Naive thymus-derived CD4-positive, alpha-beta T cell (primary cell): ENCODE results near the gene XPNPEP3. TPM values are rescaled to one million over a fixed set of nuclear protein-coding genes. Genes with fewer than 3 reads are reported as not detected.

Experiments used
- ATAC-seq: fragments of 150-1000 bp; cut with Tn5 transposase; 2 replicates; pipeline ENCODE4 v1.10.0; 2021; ENCODE audit warnings: mild to moderate bottlenecking, moderate library complexity
- CTCF ChIA-PET: fragments of 350-600 bp; sonication (Branson Sonifier 250); formaldehyde crosslinking; loops from one replicate; lab custom pipeline; 2021; ENCODE audit warnings: antibody characterized with exemption; lab: Charles Lee
- POLR2A ChIA-PET: fragments of 350-600 bp; sonication (Branson Sonifier 250); formaldehyde crosslinking; loops from one replicate; lab custom pipeline; 2021; ENCODE audit warnings: antibody characterized with exemption, inconsistent platforms; lab: Charles Lee
- DNase-seq, 9 donors: peaks; one replicate each; pipeline versions ENCODE4 v3.0.0 to v3.0.0-alpha.2; 2020 to 2022; ENCODE audit warnings: mixed read lengths in 1 of 9
- H3K27ac ChIP-seq: one replicate; pipeline ENCODE4 v1.7.0; 2013; ENCODE audit warnings: mild to moderate bottlenecking, low read depth, low read length, moderate library complexity
- H3K27me3 ChIP-seq, 2 donors: one replicate each; pipeline ENCODE4 v1.7.0; 2013; ENCODE audit warnings: low read length in 2 of 2, mild to moderate bottlenecking in 2 of 2, moderate library complexity in 2 of 2; ENCODE audit not compliant: control insufficient read depth in 2 of 2, insufficient read depth in 2 of 2
- H3K36me3 ChIP-seq, 3 experiments: 1 replicate in 2 of 3; 2 replicates in 1 of 3; pipeline ENCODE4 v1.7.0; 2013; ENCODE audit warnings: low read length in 3 of 3, mild to moderate bottlenecking in 3 of 3, moderate library complexity in 1 of 3; ENCODE audit not compliant: insufficient read depth in 3 of 3, control insufficient read depth in 2 of 3
- H3K4me1 ChIP-seq, 2 donors: one replicate each; pipeline ENCODE4 v1.7.0; 2013; ENCODE audit warnings: low read length in 2 of 2, mild to moderate bottlenecking in 2 of 2, moderate library complexity in 1 of 2; ENCODE audit not compliant: control insufficient read depth in 2 of 2, insufficient read depth in 2 of 2
- H3K4me3 ChIP-seq: 2 replicates; pipeline ENCODE4 v1.7.0; 2013; ENCODE audit warnings: mild to moderate bottlenecking, low read length
- H3K9me3 ChIP-seq, 3 experiments: 1 replicate in 2 of 3; 2 replicates in 1 of 3; pipeline ENCODE4 v1.7.0; 2013; ENCODE audit warnings: low read length in 3 of 3; ENCODE audit not compliant: control insufficient read depth in 2 of 3
- H3K27ac Mint-ChIP-seq, 9 donors: one replicate each; pipeline ENCODE4 v1.8.0; 2020 to 2022; ENCODE audit warnings: mixed read lengths in 9 of 9, mild to moderate bottlenecking in 8 of 9, moderate library complexity in 5 of 9, inconsistent platforms in 2 of 9
- H3K27me3 Mint-ChIP-seq, 5 donors: one replicate each; pipeline ENCODE4 v1.8.0; 2021 to 2022; ENCODE audit warnings: mixed read lengths in 5 of 5, mild to moderate bottlenecking in 1 of 5
- H3K36me3 Mint-ChIP-seq, 5 donors: one replicate each; pipeline ENCODE4 v1.8.0; 2020 to 2022; ENCODE audit warnings: mixed read lengths in 5 of 5, mild to moderate bottlenecking in 3 of 5, inconsistent platforms in 1 of 5
- H3K4me1 Mint-ChIP-seq, 7 donors: one replicate each; pipeline ENCODE4 v1.8.0; 2020 to 2022; ENCODE audit warnings: mixed read lengths in 7 of 7, mild to moderate bottlenecking in 3 of 7, inconsistent platforms in 1 of 7
- H3K4me3 Mint-ChIP-seq, 10 donors: one replicate each; pipeline ENCODE4 v1.8.0; 2020 to 2022; ENCODE audit warnings: mild to moderate bottlenecking in 10 of 10, mixed read lengths in 10 of 10, moderate library complexity in 6 of 10, inconsistent platforms in 2 of 10
- H3K9me3 Mint-ChIP-seq, 11 donors: one replicate each; pipeline ENCODE4 v1.8.0; 2020 to 2022; ENCODE audit warnings: mixed read lengths in 11 of 11, mild to moderate bottlenecking in 4 of 11, inconsistent platforms in 1 of 11, moderate library complexity in 1 of 11
- intact Hi-C, 2 donors: fragments of 100-400 bp; cut with micrococcal nuclease; formaldehyde crosslinking; loops; one replicate each; pipeline ENCODE4 v1.15.1; 2023
- polyA plus RNA-seq, 2 donors: library from polyadenylated mRNA; unstranded; fragments of 300-500 nt; fragmentation: Illumina TruSeq; gene quantifications; one replicate each; pipeline ENCODE4 v1.2.3, GENCODE V29; 2021
- total RNA-seq, 6 experiments: library from RNA in 5 of 6; stranded (reverse) in 5 of 6; gene quantifications; 1 replicate in 5 of 6; 2 replicates in 1 of 6; pipeline ENCODE4 v1.2.3 and lab custom pipeline; 2021 to 2026

Gene XPNPEP3
- total RNA-seq (10 to 100 TPM; 14.4 to 21.8 (median 19.0) TPM), polyA plus RNA-seq (10 to 100 TPM; 16.2 to 17.8 TPM), total RNA-seq (lab: John Stamatoyannopoulos, UW) (25.0 reads per million, percentile 55 among the genes with 10 or more reads in this experiment)

- ChIA-PET CTCF (interaction anchor here (0.6 to 2.0 kb wide), 4 partner anchors 38 to 232 kb away, joined by 3 to 10 read pairs (median 4); partner anchors contain the start of gene SLC25A17), POLR2A (interaction anchor here (0.6 to 2.0 kb wide), 16 partner anchors 11 to 812 kb away, joined by 3 to 9 read pairs (median 3); partner anchors contain the start of genes ACO2, EP300, PHF5A and RANGAP1)
- Mint-ChIP-seq H3K4me3 (peak within 1 kb of the TSS; percentile 94 to 100 (median 98)), H3K9me3 (peaks cover 0 to 2% (median 0%) of the 10 kb centered on the region in 11 donors), H3K27me3 (peaks cover 0 to 2% (median 0%) of the 10 kb centered on the region in 5 donors), H3K4me1 (peaks cover 25 to 72% (median 64%) of the 10 kb centered on the region in 7 donors), H3K36me3 (peaks cover 0 to 7% (median 3%) of the 10 kb centered on the region in 5 donors), H3K27ac (peak within 1 kb of the TSS; percentile 98 to 100 (median 100))
- Histone ChIP-seq H3K9me3 (no peaks in the 10 kb centered on the region), H3K4me1 (peaks cover 24 to 39% of the 10 kb centered on the region in 2 donors), H3K36me3 (peaks cover 1 to 8% (median 4%) of the 10 kb centered on the region in 3 experiments), H3K27ac (peak within 1 kb of the TSS; percentile 97), H3K27me3 (no peaks in the 10 kb centered on the region), H3K4me3 (peak within 1 kb of the TSS; percentile 83)
- peak; percentile 96 to 98 (median 97) for DNase-seq
- intact Hi-C loops: loop anchor here (1.0 to 5.0 kb wide), 16 partner anchors 37 to 814 kb away; partner anchors contain the start of genes MRTFA (in 2 of the 2), RANGAP1 (in 2 of the 2), RBX1 (in 2 of the 2) and SLC25A17 (in 2 of the 2)
- ATAC-seq: peak; percentile 94
Observed at GRCh38 chr22:40856513-40857308, at the start of gene XPNPEP3, which contains the start of gene ST13. XPNPEP3 (plus strand) TSS chr22:40857148; CDS start chr22:40857182, 34 bp downstream. ST13 (minus strand) TSS chr22:40856639; CDS start chr22:40856540, 99 bp downstream.

- H3K27ac Mint-ChIP-seq: peak overlapping the region in 1 of 9 donors; percentile 2
- DNase-seq (no peak), ATAC-seq (no peak)
- H3K4me1 Mint-ChIP-seq: peaks cover 8 to 36% (median 20%) of the 10 kb centered on the region in 7 donors
- H3K36me3 Mint-ChIP-seq: peaks cover 2 to 22% (median 11%) of the 10 kb centered on the region in 5 donors
- Histone ChIP-seq H3K27me3 (no peaks in the 10 kb centered on the region), H3K9me3 (no peaks in the 10 kb centered on the region), H3K4me3 (no peak overlapping the region), H3K27ac (no peak overlapping the region), H3K36me3 (peaks cover 0 to 7% (median 0%) of the 10 kb centered on the region in 3 experiments), H3K4me1 (no peaks in the 10 kb centered on the region)
- POLR2A ChIA-PET: no interaction called here
- intact Hi-C loops: no loop called here
- H3K4me3 Mint-ChIP-seq: no peak overlapping the region
- H3K9me3 Mint-ChIP-seq: peaks cover 0 to 2% (median 0%) of the 10 kb centered on the region in 11 donors
- H3K27me3 Mint-ChIP-seq: no peaks in the 10 kb centered on the region
- CTCF ChIA-PET: interaction anchor here (0.5 to 0.7 kb wide), 3 partner anchors 24 to 1968 kb away, joined by 3 to 6 read pairs (median 4); no protein-coding TSS in a partner anchor
Observed at GRCh38 chr22:40808018-40808841, 48.7 kb upstream of the XPNPEP3 start.

GRCh38 chr22:40813912-40814315 is 43.0 kb upstream of the XPNPEP3 start:
- POLR2A ChIA-PET: no interaction called here
- intact Hi-C loops: no loop called here

GRCh38 chr22:40817737-40818136 is 39.2 kb upstream of the XPNPEP3 start:
- CTCF ChIA-PET: interaction anchor here (0.6 to 2.2 kb wide), 4 partner anchors 20 to 135 kb away, joined by 3 to 10 read pairs (median 4); partner anchors contain the start of genes ST13 and XPNPEP3
- Mint-ChIP-seq H3K4me1 (peaks cover 22 to 45% (median 40%) of the 10 kb centered on the region in 7 donors), H3K36me3 (peaks cover 0 to 15% (median 7%) of the 10 kb centered on the region in 5 donors), H3K9me3 (no peaks in the 10 kb centered on the region), H3K27me3 (no peaks in the 10 kb centered on the region), H3K27ac (peak overlapping the region in 8 of 9 donors; percentile 57 to 96 (median 82)), H3K4me3 (peak overlapping the region; percentile 79 to 99 (median 93))
- Histone ChIP-seq H3K9me3 (no peaks in the 10 kb centered on the region), H3K27me3 (no peaks in the 10 kb centered on the region), H3K4me1 (peaks cover 9 to 26% of the 10 kb centered on the region in 2 donors), H3K4me3 (peak overlapping the region; percentile 100), H3K36me3 (peaks cover 0 to 4% (median 0%) of the 10 kb centered on the region in 3 experiments), H3K27ac (no peak overlapping the region)
- ATAC-seq (no peak), DNase-seq (no peak)
- intact Hi-C loops: loop anchor here in 1 of 2 donors (2.0 to 5.0 kb wide), 4 partner anchors 50 to 447 kb away; partner anchors contain the start of genes EP300 and SGSM3
- POLR2A ChIA-PET: no interaction called here

More at GRCh38 chr22:40813912-40814315, 43.0 kb upstream of the XPNPEP3 start:
- no peaks in the 10 kb centered on the region for H3K27me3 ChIP-seq
- peaks cover 28 to 51% (median 46%) of the 10 kb centered on the region in 7 donors for H3K4me1 Mint-ChIP-seq
- CTCF ChIA-PET: interaction anchor here (1.4 kb wide), 1 partner anchor 16 kb away, joined by 5 read pairs; no protein-coding TSS in a partner anchor
- no peak overlapping the region for H3K4me3 ChIP-seq
- no peak overlapping the region for H3K27ac Mint-ChIP-seq
- H3K36me3 Mint-ChIP-seq: peaks cover 0 to 19% (median 11%) of the 10 kb centered on the region in 5 donors
- no peak overlapping the region for H3K27ac ChIP-seq
- peaks cover 0 to 2% (median 0%) of the 10 kb centered on the region in 11 donors for H3K9me3 Mint-ChIP-seq
- no peaks in the 10 kb centered on the region for H3K27me3 Mint-ChIP-seq
- ATAC-seq (no peak), DNase-seq (no peak)
- no peaks in the 10 kb centered on the region for H3K9me3 ChIP-seq
- peaks cover 9 to 18% of the 10 kb centered on the region in 2 donors for H3K4me1 ChIP-seq
- H3K36me3 ChIP-seq: peaks cover 0 to 6% (median 0%) of the 10 kb centered on the region in 3 experiments
- no peak overlapping the region for H3K4me3 Mint-ChIP-seq

- ATAC-seq (no peak), DNase-seq (peak in 6 of 9 donors; percentile 4 to 30 (median 20))
- peaks cover 0 to 15% (median 7%) of the 10 kb centered on the region in 5 donors for H3K36me3 Mint-ChIP-seq
- H3K4me3 ChIP-seq: peak overlapping the region; percentile 100
- no peaks in the 10 kb centered on the region for H3K27me3 Mint-ChIP-seq
- H3K4me1 ChIP-seq: peaks cover 9 to 26% of the 10 kb centered on the region in 2 donors
- peak overlapping the region; percentile 86 for H3K27ac ChIP-seq
- POLR2A ChIA-PET: interaction anchor here (0.6 kb wide), 1 partner anchor 15 kb away, joined by 4 read pairs; no protein-coding TSS in a partner anchor
- H3K4me1 Mint-ChIP-seq: peaks cover 22 to 45% (median 40%) of the 10 kb centered on the region in 7 donors
- H3K27me3 ChIP-seq: no peaks in the 10 kb centered on the region
- H3K27ac Mint-ChIP-seq: peak overlapping the region; percentile 57 to 96 (median 88)
- no peaks in the 10 kb centered on the region for H3K9me3 ChIP-seq
- CTCF ChIA-PET: interaction anchor here (0.5 to 2.2 kb wide), 5 partner anchors 19 to 186 kb away, joined by 3 to 10 read pairs (median 4); partner anchors contain the start of genes ST13 and XPNPEP3
- H3K36me3 ChIP-seq: peaks cover 0 to 9% (median 0%) of the 10 kb centered on the region in 3 experiments
- H3K9me3 Mint-ChIP-seq: no peaks in the 10 kb centered on the region
- intact Hi-C loops: loop anchor here in 1 of 2 donors (2.0 to 5.0 kb wide), 4 partner anchors 51 to 447 kb away; partner anchors contain the start of genes EP300 and SGSM3
- H3K4me3 Mint-ChIP-seq: peak overlapping the region; percentile 79 to 99 (median 93)
Observed at GRCh38 chr22:40818192-40818746, 38.7 kb upstream of the XPNPEP3 start.
